SKM-1 treated with dmso at 0.1 percent for 144 hours (cell line): Measurements from ENCODE around the gene HSPA12A.

Experiments used
- DNase-seq: peaks from one replicate; lab custom pipeline; 2025; ENCODE audit not compliant: unreplicated experiment; lab: John Stamatoyannopoulos, UW

The HSPA12A gene

DNA sequence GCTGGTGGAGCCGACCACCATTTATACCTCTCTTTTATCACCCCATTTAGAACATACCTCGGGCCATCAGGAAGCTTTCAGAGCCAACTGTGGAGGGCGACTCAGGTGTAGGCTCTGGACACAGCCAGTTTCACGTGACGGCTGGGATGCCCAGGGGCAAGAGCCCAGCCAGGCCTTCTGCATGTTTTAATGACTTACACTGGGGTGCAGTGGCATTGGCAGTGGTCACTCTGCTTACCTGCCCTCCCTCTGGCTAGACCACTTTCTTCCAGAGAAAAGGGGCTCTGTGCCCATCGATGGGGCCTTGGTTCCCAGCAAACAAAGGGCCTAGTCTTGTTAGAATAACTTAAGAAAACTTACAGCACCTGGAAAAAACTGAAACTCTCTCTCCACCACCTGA lies 71.7 kb downstream of the HSPA12A start:
- DNase-seq = no peak

DNA sequence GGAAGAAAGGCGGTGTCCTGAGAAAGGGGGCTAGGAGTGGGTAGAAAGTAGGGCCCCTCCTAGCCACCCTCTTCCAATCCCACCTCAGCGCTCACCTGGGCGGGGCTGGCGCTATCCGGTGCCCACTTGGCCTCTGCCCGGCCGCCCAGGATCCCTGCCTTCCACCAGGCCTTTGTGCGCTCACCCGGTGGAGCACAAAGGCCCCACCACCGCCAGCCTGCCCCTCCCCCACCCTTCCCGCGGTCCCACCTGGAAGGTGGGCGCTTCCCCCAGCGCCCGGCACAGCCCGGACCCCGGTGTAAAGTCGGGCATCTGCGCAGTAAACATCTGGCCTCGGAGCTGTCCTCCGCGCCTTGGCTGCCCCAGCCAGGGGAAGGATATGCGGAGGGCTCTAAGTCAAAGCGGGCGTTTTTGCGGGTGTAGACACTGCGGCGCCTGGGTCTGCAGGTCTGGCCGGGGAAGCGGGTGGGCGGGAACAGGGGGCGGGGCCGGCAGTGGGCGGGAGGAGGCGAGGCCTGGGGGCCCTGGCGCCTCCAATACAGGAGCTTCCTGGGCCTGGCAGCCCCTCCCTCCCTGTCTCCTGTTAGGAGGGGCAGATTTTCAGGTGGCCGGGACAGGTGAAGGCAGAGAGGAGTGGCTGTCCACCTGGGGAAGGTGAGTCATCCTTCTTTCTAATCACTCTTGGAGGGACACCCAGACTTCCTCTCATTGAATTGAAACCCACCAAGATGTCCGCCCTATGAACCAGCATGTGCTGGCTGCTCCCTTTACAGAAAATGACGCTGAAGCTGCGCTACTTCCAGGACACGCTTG lies 72.3 kb downstream of the HSPA12A start:
- no peak for DNase-seq

DNA sequence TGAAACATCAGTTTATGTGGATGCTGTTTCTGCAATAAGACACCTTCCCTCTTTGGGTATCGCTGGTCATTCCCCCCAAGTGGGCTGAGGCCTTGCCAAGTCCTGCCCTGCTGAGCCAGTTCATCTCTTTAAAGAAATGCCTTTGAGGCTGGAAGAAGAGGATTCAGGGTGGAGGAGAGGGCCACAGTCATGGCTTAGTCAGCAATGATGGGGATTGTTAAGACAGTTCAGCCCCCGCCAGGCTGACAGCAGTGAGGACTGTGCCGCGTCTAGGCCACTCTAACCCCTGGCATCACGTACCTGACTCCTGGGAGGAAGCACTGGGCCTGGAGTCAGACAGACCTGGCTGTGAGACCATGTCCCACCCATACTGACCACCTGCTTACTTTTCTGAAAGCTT lies 73.3 kb downstream of the HSPA12A start:
- DNase-seq = no peak

DNA sequence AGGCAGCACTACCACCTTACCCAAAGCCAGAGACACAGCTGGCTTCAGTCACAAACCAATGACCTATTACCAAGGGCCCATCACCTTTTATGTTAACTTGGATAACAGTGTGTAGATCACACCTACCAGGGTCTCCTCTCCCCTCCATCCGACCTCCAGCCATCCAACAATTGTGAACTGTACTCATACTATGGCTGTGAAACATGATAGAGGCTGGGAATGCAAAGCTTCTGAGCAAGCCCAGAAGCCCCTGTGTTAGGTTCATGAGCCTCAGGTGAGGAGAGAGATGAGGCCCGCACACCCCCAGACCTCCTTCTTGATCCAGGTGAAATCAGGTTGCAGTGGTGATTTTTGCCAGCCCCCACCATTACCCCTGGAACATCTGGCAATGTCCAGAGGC lies 73.9 kb downstream of the HSPA12A start:
- no peak for DNase-seq

GRCh38 chr10:116668018-116668417 lies 74.3 kb downstream of the HSPA12A start:
- no peak for DNase-seq

DNA sequence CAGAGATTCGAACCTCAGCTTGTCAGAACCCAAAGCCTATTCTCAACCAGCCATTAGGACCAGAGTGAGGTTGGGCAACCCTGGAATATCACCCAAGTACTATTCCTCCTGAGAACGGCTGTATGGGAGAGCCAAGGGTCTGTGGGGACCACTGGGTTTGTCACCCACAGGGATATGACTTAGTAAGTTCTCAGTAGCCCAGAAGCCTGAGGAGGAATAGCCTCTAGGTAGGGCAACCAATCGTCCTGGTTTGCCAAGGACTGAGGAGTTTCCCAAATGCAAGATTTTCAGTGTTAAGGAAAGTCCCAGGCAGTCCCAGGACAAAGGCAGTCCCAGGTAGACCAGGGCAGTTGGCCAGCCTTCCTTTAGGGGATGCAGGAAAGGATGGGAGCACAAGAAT lies 74.9 kb downstream of the HSPA12A start:
- DNase-seq = no peak

GRCh38 chr10:116665541-116666125 lies 76.7 kb downstream of the HSPA12A start:
- no peak for DNase-seq

- no peak for DNase-seq
Measured at GRCh38 chr10:116664631-116665030, 77.7 kb downstream of the HSPA12A start.

GRCh38 chr10:116663342-116663741 lies 79.0 kb downstream of the HSPA12A start:
- no peak for DNase-seq

GRCh38 chr10:116660860-116661259 lies 81.5 kb downstream of the HSPA12A start:
- no peak for DNase-seq

DNA sequence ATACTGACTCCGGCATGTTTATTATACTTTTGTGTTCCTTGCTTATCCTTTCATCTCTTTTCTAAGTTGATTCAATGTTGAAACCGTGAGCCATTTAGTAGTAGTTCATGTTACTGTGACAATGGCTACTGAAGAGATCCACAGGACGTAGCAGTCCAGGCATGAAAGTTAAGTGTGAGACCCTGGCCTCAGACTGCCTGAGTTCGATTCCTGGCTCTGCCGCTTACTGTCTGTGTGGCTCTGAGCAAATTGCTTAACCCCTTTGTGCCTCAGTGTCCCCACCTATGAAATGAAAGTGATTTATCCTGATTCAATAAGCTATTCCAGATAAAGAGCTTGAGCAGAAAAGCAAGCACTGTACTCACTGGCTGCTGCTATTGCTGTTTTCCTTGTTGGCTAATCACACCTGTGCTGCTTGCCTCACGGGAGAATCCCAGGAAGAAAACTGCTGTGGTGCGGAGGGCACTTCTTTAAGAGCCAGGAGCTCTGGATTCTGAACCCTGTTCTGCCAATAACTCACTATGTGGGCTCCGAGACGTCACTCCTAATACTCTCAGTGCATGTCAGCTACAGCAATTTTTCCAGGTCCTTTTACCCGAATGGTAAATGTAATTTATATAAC lies 83.2 kb downstream of the HSPA12A start:
- DNase-seq = no peak

DNA sequence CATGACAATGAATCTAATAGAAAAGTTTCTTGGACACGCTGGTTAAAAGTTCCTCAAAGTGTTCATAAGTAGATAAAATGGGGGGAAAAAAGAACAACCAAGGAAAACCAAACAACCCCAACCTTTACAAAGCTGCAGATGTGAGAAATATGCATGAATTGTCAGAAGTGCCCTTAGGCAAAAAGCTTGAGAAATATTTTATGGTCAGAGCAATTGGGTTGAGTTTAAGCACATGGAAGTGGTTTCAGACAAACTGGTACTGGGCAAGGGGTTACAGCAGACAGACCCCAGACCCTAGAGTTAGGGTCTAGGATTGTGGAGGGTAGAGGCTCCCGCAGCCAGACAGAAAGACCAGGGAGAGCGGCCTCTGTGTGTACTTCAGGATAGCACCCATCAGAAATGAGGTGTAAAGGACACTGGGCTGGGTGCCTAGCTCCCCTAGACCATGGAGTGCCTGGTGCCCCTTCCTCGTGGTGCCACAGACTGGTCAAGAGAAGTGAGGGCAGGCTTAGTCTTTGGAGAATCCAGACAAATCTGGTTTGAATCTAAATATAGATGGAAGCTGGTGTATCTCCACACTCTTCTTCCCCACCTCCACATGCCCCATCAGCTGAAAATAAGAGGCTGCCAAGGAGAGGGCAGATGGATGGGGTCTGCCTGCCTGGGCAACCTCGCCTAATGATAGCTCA lies 84.4 kb downstream of the HSPA12A start:
- DNase-seq = no peak

GRCh38 chr10:116656044-116656443 lies 86.3 kb downstream of the HSPA12A start:
- no peak for DNase-seq

GRCh38 chr10:116655568-116655967 lies 86.8 kb downstream of the HSPA12A start:
- no peak for DNase-seq

GRCh38 chr10:116654816-116655215 lies 87.5 kb downstream of the HSPA12A start:
- peak; percentile 10 for DNase-seq

DNA sequence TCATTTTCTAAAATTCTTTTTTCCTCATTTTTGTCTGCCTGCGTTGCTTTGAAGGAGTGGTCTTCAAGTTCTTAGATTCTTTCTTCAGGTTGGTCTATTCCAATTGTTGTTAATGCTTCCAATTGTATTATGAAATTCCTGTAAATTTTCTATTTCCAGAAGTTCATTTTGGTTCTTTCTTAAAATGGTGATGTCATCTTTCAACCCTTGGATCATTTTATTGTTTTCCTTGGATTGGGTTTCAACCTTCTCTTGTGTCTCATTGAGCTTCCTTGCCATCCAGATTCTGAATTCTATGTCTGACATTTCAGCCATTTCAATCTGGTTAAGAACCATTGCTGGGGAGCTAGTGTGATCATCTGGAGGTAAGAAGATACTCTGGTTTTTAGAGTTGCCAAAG lies 88.5 kb downstream of the HSPA12A start:
- no peak for DNase-seq

DNA sequence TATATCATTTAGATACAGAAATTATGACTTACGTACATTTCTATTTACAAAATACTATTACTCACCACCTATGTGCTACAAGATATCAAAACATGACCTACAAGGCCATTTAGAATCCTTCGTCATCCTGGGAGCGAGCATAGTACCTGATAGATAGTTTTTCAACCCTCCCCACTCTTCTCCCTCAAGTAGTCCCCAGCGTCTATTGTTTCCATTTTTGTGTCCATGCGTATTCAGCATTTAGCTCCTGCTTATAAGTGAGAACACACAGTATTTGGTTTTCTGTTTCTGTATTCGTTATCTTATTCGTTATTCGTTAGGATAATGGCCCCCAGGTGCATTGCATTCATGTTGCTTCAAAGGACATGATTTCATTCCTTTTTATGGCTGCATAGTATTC lies 93.5 kb downstream of the HSPA12A start:
- DNase-seq = no peak

- DNase-seq = no peak
Measured at GRCh38 chr10:116646502-116646901, 95.9 kb downstream of the HSPA12A start.

DNA sequence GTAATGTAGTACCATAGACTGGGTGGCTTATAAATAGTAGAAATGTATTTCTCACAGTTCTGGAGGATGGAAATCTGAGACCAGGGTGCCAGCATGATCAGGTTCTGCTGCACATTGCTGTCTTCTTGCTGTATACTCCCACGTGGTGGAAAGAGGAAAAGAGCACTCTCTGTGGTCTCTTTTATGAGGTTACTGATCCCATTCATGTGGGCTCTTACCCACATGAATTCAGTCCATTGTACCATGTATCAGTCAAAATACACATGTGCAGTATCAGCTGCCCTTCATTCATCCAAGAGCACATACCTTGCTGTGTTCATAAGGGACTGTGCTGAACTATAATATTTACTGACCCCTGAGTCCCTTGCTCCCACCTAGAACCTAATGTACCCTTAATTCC lies 104.5 kb downstream of the HSPA12A start:
- DNase-seq = no peak

- no peak for DNase-seq
Measured at GRCh38 chr10:116636976-116637375, 105.4 kb downstream of the HSPA12A start.

DNA sequence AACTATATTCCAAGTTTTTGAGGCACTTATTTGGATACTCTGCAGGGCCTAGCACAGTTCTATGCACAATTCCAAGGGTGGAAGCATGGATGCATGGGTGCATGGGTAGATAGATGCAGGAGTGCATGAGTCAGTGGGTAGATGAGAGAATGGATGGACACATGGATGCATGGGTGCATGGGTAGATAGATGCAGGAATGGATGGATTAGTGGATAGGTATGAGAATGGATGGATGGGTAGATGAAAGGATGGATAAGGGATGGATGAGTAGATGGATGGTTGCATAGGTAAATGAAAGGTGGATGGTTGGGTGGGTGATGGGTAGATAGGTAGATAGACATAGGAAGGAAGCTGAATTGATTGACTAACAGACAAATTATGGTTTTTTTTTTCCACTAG lies 106.0 kb downstream of the HSPA12A start:
- no peak for DNase-seq
